ENCODE results near the gene DNAH9.

Gene DNAH9

DNA sequence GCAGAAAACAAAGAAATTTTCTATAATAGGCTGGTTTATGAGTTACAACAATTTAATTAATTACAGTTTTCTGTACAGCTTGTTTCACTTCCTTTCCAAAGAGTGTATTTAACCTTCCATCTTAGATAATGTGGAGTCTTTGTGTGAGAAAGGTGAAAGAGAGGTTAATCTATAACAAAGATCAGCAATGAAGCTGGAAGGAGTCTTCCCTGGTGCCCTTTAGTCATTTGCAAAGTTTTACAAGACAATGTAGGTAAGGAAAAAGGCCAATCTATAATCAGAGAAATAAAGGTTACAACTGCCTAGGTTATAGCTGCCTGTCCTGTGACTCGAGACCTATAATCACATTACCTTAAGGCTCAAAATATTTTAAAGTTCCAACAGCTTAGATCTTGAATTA lies 257.0 kb downstream of the DNAH9 start:
- no peak for TF ChIP-seq EZH2 (IDR thresholded peaks at IDR 0.05; ENCODE audit: borderline replicate concordance, low read depth, low read length, severe bottlenecking)
- TF ChIP-seq, protein P1, sequence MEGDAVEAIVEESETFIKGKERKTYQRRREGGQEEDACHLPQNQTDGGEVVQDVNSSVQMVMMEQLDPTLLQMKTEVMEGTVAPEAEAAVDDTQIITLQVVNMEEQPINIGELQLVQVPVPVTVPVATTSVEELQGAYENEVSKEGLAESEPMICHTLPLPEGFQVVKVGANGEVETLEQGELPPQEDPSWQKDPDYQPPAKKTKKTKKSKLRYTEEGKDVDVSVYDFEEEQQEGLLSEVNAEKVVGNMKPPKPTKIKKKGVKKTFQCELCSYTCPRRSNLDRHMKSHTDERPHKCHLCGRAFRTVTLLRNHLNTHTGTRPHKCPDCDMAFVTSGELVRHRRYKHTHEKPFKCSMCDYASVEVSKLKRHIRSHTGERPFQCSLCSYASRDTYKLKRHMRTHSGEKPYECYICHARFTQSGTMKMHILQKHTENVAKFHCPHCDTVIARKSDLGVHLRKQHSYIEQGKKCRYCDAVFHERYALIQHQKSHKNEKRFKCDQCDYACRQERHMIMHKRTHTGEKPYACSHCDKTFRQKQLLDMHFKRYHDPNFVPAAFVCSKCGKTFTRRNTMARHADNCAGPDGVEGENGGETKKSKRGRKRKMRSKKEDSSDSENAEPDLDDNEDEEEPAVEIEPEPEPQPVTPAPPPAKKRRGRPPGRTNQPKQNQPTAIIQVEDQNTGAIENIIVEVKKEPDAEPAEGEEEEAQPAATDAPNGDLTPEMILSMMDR (IDR thresholded peaks at IDR 0.05; ENCODE audit: borderline replicate concordance, extremely low read depth, low read length, poor library complexity, severe bottlenecking) = no peak
- no peaks in the 10 kb centered on the region for H4K20me1 ChIP-seq (ENCODE audit: insufficient read depth, low read length)
- H3K4me3 ChIP-seq (ENCODE audit: low read depth in 1 of 2, low read length in 2 of 2) = no peak overlapping the region
- no peak overlapping the region for H3K27ac ChIP-seq (ENCODE audit: low read length)
- DNase-seq (no peak), ATAC-seq (ENCODE audit: insufficient read depth, low read depth) (no peak)
- H3K9ac ChIP-seq (ENCODE audit: low read depth, low read length) = no peak overlapping the region
- no peaks in the 10 kb centered on the region for H3K27me3 ChIP-seq (ENCODE audit: insufficient read depth, low read length, poor library complexity)
- no peak overlapping the region for H3K4me2 ChIP-seq (ENCODE audit: insufficient read depth, low read length)
- no peak overlapping the region for H2AFZ ChIP-seq (ENCODE audit: low read depth, low read length)
- H3K4me1 ChIP-seq (ENCODE audit: insufficient read depth, low read length) = no peaks in the 10 kb centered on the region
- no peaks in the 10 kb centered on the region for H3K79me2 ChIP-seq (ENCODE audit: insufficient read depth, low read length)
- H3K9me3 ChIP-seq (ENCODE audit: insufficient read depth, low read length, severe bottlenecking) = no peaks in the 10 kb centered on the region
- no peaks in the 10 kb centered on the region for H3K36me3 ChIP-seq (ENCODE audit: insufficient read depth, low read length)

DNA sequence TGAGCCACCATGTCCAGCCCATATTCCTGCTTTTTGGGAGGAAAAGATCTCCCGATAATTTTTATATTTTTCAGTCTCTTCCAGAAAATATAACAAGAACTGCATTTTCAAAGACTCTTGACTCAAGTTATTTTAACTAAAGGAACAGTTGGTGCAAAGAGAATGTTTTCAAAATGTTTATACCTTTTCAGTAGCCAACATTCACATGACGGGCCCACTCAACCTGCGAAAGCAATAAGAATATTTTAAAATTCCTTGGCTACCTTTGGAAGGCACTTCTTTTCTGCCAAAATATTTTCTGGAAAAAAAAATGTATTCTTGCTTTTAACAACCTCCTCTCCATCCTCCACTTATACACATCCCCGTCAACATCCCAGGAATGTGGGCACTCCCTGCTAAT lies 258.7 kb downstream of the DNAH9 start:
- TF ChIP-seq, protein P1 (IDR thresholded peaks at IDR 0.05; ENCODE audit: borderline replicate concordance, extremely low read depth, low read length, poor library complexity, severe bottlenecking) = no peak
- no peak for TF ChIP-seq EZH2 (IDR thresholded peaks at IDR 0.05; ENCODE audit: borderline replicate concordance, low read depth, low read length, severe bottlenecking)

GRCh38 chr17:11869680-11870394 lies 271.6 kb downstream of the DNAH9 start:
- Histone ChIP-seq H3K4me1 (ENCODE audit: insufficient read depth, low read length) (no peaks in the 10 kb centered on the region), H3K4me3 (ENCODE audit: low read depth in 1 of 2, low read length in 2 of 2) (no peak overlapping the region), H3K9ac (ENCODE audit: low read depth, low read length) (no peak overlapping the region), H3K27me3 (ENCODE audit: insufficient read depth, low read length, poor library complexity) (no peaks in the 10 kb centered on the region), H4K20me1 (ENCODE audit: insufficient read depth, low read length) (no peaks in the 10 kb centered on the region), H3K9me3 (ENCODE audit: insufficient read depth, low read length, severe bottlenecking) (peaks cover 2% of the 10 kb centered on the region), H2AFZ (ENCODE audit: low read depth, low read length) (no peak overlapping the region), H3K79me2 (ENCODE audit: insufficient read depth, low read length) (no peaks in the 10 kb centered on the region), H3K36me3 (ENCODE audit: insufficient read depth, low read length) (no peaks in the 10 kb centered on the region), H3K27ac (ENCODE audit: low read length) (no peak overlapping the region), H3K4me2 (ENCODE audit: insufficient read depth, low read length) (no peak overlapping the region)
- DNase-seq (no peak), ATAC-seq (ENCODE audit: insufficient read depth, low read depth) (no peak)
- TF ChIP-seq EZH2 (IDR thresholded peaks at IDR 0.05; ENCODE audit: borderline replicate concordance, low read depth, low read length, severe bottlenecking) = no peak
- TF ChIP-seq, protein P1 (IDR thresholded peaks at IDR 0.05; ENCODE audit: borderline replicate concordance, extremely low read depth, low read length, poor library complexity, severe bottlenecking) = no peak

More for the DNA sequence above, 258.7 kb downstream of the DNAH9 start:
- Histone ChIP-seq H4K20me1 (ENCODE audit: insufficient read depth, low read length) (no peaks in the 10 kb centered on the region), H3K4me3 (ENCODE audit: low read depth in 1 of 2, low read length in 2 of 2) (no peak overlapping the region), H3K27me3 (ENCODE audit: insufficient read depth, low read length, poor library complexity) (no peaks in the 10 kb centered on the region), H3K9me3 (ENCODE audit: insufficient read depth, low read length, severe bottlenecking) (no peaks in the 10 kb centered on the region), H3K4me2 (ENCODE audit: insufficient read depth, low read length) (no peak overlapping the region), H3K79me2 (ENCODE audit: insufficient read depth, low read length) (no peaks in the 10 kb centered on the region), H2AFZ (ENCODE audit: low read depth, low read length) (no peak overlapping the region), H3K4me1 (ENCODE audit: insufficient read depth, low read length) (no peaks in the 10 kb centered on the region), H3K27ac (ENCODE audit: low read length) (no peak overlapping the region), H3K36me3 (ENCODE audit: insufficient read depth, low read length) (no peaks in the 10 kb centered on the region), H3K9ac (ENCODE audit: low read depth, low read length) (no peak overlapping the region)
- DNase-seq (no peak), ATAC-seq (ENCODE audit: insufficient read depth, low read depth) (no peak)

Measured in DND-41 (cell line).